Measurements from ENCODE around the gene KCNH4.
"Not testable (repeated sequence)": the region's sequence is repeated elsewhere in the genome, so short reads cannot be mapped to it uniquely, and the experiment has no call there.

Gene KCNH4

GRCh38 chr17:42177684-42178083 lies 3.3 kb downstream of the KCNH4 start:
- no peak for DNase-seq

- no peak for DNase-seq
Observed at GRCh38 chr17:42174126-42174783, 6.7 kb downstream of the KCNH4 start.

- no peak for DNase-seq
Observed at GRCh38 chr17:42171831-42172230, 9.1 kb downstream of the KCNH4 start.

- DNase-seq = no peak
Observed at GRCh38 chr17:42169351-42169750, 11.6 kb downstream of the KCNH4 start.

- DNase-seq = no peak
Observed at GRCh38 chr17:42167807-42168206, 13.1 kb downstream of the KCNH4 start.

- DNase-seq = no peak
Observed at GRCh38 chr17:42166196-42166763, 14.7 kb downstream of the KCNH4 start.

- DNase-seq = no peak
Observed at GRCh38 chr17:42165751-42166150, 15.2 kb downstream of the KCNH4 start.

- DNase-seq = no peak
Observed at GRCh38 chr17:42163696-42164407, 17.1 kb downstream of the KCNH4 start.

- no peak for DNase-seq
Observed at GRCh38 chr17:42163113-42163512, 17.8 kb downstream of the KCNH4 start.

GRCh38 chr17:42160531-42160910 lies 20.4 kb downstream of the KCNH4 start:
- DNase-seq = no peak

GRCh38 chr17:42159796-42160530 lies 21.0 kb downstream of the KCNH4 start:
- DNase-seq = no peak

- DNase-seq = no peak
Observed at GRCh38 chr17:42155614-42156045, 25.3 kb downstream of the KCNH4 start.

- DNase-seq = no peak
Observed at GRCh38 chr17:42153919-42154742, 26.8 kb downstream of the KCNH4 start.

- DNase-seq = no peak
Observed at GRCh38 chr17:42146911-42147607, 33.9 kb downstream of the KCNH4 start.

- DNase-seq = not testable (repeated sequence)
Observed at GRCh38 chr17:42143138-42143537, 37.8 kb downstream of the KCNH4 start.

- no peak for DNase-seq
Observed at GRCh38 chr17:42142371-42142896, 38.5 kb downstream of the KCNH4 start.

GRCh38 chr17:42141382-42141781 lies 39.6 kb downstream of the KCNH4 start:
- DNase-seq = no peak

- not testable (repeated sequence) for DNase-seq
Observed at GRCh38 chr17:42140690-42141089, 40.3 kb downstream of the KCNH4 start.

- no peak for DNase-seq
Observed at GRCh38 chr17:42138749-42139492, 42.0 kb downstream of the KCNH4 start.

- no peak for DNase-seq
Observed at GRCh38 chr17:42136654-42137051, 44.3 kb downstream of the KCNH4 start.

Measured in retina (tissue), 1 donor.